ENCODE results near the gene XIAP.

Gene XIAP

GRCh38 chrX:123961268-123962005 lies 101.6 kb downstream of the XIAP start, which contains the start of gene STAG2:
STAG2 (plus strand) TSS chrX:123961706; CDS start chrX:124022628, 60,922 bp downstream.
- DNase-seq (ENCODE audit: low read depth), result peak; percentile 66

DNA sequence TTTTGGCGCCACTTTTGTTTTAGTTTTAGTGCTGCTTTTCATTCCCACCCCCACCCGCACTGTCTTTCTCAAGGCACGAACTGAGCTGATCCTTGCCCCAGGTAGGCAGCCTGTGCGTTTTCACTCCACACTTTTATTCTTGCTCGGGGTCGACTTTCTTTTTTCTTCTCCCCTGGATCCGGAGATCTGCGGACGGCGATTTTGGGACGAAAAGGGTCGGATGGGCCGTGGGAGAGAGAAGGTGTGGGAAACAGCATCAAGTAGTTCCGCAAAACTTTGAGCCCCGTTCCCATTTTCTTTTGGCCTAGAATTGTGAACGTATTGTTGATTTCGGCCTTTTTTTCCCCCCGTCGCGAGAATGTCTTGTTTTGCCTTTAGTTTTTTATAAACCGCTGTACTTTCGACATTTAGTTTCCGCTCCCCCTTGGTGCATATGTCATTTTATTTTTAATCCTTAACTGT lies 102.2 kb downstream of the XIAP start:
- DNase-seq (ENCODE audit: low read depth), result no peak

- no peak for DNase-seq (ENCODE audit: low read depth)
Observed at GRCh38 chrX:123962794-123963373, 103.0 kb downstream of the XIAP start.

Measured in CMK (cell line).